Central memory CD4-positive, alpha-beta T cell (primary cell): ENCODE data around the gene ADGRD1.
"Not testable (repeated sequence)": the region's sequence is repeated elsewhere in the genome, so short reads cannot be mapped to it uniquely, and the experiment has no call there.

ENCODE experiments used
- DNase-seq: peaks from one replicate; pipeline ENCODE4 v3.0.0; 2022

Gene ADGRD1

DNA sequence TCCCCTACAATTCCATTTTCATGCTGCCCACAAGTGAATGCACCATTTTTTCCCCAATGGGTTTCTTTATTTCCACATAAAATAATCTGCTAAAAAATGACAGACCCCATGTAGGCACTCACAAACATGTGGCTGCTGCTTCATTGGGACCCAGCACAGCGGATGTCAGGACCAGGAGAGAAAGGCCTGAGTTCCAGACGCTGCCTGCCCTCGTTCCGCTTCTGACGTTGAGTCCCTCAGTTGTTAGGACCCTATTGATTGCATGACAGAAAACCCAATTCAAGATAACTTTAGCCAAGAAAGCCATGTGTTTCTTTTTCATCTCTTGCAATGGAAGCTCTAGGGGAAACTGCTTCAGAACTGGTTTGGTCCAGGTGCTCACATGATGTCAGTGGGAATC lies 34.6 kb downstream of the ADGRD1 start:
- no peak for DNase-seq

- DNase-seq: no peak
Measured at GRCh38 chr12:130988751-130989150, 35.0 kb downstream of the ADGRD1 start.

GRCh38 chr12:130989391-130989790 lies 35.7 kb downstream of the ADGRD1 start:
- no peak for DNase-seq

GRCh38 chr12:130990034-130990433 lies 36.3 kb downstream of the ADGRD1 start:
- no peak for DNase-seq

DNA sequence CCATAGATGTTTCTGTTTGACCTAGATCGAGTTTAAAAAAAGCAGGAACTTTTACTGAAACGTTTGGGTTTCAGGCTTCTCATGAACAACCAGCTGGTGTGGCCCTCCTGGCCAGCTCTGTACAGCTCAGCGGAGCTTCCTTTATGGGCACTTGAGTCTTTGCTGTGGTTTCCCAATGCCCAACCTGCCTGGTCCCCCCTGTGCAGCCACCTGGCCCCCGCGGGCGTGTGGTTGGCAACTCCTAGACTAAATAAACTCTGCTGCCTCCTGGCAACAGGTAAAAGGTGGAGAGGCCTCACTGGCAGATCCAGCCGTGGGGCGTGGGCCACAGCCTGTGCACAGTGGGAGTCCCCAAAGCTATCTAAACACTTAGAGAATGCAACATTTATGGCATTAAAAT lies 38.7 kb downstream of the ADGRD1 start:
- no peak for DNase-seq

- no peak for DNase-seq
Measured at GRCh38 chr12:130992979-130993538, 39.4 kb downstream of the ADGRD1 start.

- no peak for DNase-seq
Measured at GRCh38 chr12:130993759-130994670, 40.3 kb downstream of the ADGRD1 start.

GRCh38 chr12:130994821-130995375 lies 41.2 kb downstream of the ADGRD1 start:
- no peak for DNase-seq

DNA sequence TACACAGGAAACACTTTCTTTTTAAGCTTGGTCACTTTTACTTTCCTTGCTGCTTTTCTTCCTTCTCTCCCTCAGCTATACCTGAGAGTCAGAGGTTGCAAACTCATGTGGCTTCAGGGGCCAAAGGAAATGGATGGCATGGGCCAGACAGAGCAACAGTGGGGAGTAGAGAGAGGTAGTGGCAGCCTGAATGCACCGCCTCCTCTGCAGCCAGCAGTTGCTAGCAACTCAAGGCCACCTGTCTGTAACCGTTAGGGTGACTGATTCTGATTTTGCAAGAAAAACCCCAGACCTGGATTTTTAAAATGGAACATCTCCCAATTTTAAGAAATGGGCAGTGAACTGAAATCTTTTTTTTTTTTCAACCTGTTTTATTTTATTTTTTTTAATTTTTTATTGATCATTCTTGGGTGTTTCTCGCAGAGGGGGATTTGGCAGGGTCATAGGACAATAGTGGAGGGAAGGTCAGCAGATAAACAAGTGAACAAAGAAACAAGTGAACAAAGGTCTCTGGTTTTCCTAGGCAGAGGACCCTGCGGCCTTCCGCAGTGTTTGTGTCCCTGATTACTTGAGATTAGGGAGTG lies 41.8 kb downstream of the ADGRD1 start:
- DNase-seq: not testable (repeated sequence)

DNA sequence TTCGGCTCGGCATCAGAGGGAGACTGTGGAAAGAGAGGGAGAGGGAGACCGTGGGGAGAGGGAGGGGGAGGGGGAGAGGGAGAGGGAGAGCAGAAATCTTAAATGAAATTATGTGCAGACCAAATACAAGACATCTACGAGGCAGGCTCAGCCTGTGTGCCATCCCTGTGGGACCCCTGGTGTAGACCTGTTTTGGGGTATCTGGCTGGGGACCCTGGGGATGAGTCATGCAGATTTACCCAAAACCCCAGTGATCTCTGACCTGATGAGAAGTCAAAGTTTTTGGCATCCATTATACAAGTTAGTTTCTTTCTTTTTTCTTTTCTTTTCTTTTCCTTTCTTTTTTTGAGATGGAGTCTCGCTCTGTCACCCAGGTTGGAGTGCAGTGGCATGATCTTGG lies 44.4 kb downstream of the ADGRD1 start:
- DNase-seq: no peak

- no peak for DNase-seq
Measured at GRCh38 chr12:131000000-131000486, 46.3 kb downstream of the ADGRD1 start.

- no peak for DNase-seq
Measured at GRCh38 chr12:131001493-131001892, 47.8 kb downstream of the ADGRD1 start.

DNA sequence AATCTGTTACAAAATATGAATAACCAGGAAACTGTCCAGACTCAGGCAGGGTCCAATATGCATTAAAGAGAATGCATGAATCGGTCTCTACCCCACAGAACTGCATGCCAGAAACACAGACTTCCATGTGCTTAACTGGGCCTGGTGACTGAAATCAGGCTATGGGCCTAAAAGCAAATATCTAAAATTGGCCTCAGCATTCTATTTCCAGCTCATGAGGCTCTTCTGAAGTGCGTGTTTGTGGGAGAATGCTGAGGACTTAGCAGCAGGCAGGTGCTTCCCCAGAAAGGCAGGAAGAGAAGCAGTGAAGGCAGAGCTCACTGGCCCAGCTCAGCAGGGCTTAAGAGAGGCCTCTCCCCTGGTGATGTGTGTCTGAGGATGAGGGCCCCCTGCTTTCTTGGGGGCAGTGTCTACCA lies 48.5 kb downstream of the ADGRD1 start:
- no peak for DNase-seq

DNA sequence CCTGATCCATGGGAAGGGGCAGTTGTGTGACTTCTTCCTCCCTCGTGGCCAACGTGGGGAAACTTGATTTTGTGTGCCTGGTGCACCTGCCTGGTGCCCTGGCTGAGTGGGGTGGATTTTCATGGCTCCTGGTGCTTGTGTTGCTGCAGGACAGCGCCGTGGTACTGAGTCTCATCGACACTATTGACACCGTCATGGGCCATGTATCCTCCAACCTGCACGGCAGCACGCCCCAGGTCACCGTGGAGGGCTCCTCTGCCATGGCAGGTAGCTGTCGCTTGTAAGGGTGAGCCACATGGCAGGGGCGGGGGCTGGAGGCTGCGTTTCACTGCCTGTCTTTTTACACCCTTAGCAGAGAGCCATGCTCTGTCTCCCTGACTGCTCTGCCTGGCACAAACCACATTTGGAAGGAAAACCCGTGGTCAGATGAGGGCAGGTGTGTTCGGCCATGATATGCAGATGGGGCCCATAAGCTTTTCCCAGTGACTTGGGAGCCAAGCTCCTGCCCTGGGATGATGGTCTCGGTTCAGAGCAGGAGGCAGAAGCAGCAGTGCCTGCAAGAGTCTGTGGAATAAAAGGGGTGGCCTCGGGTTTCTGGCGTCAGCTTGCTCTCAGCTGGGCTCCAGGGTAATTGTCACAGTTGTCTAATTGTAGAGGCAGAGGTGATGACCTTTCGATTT lies 49.5 kb downstream of the ADGRD1 start:
- DNase-seq: no peak

GRCh38 chr12:131003716-131004045 lies 50.0 kb downstream of the ADGRD1 start:
- DNase-seq: no peak

GRCh38 chr12:131004166-131004565 lies 50.5 kb downstream of the ADGRD1 start:
- DNase-seq: no peak

GRCh38 chr12:131005161-131006035 lies 51.7 kb downstream of the ADGRD1 start:
- no peak for DNase-seq

- DNase-seq: no peak
Measured at GRCh38 chr12:131006036-131006735, 52.5 kb downstream of the ADGRD1 start.

GRCh38 chr12:131007031-131007739 lies 53.5 kb downstream of the ADGRD1 start:
- DNase-seq: no peak

DNA sequence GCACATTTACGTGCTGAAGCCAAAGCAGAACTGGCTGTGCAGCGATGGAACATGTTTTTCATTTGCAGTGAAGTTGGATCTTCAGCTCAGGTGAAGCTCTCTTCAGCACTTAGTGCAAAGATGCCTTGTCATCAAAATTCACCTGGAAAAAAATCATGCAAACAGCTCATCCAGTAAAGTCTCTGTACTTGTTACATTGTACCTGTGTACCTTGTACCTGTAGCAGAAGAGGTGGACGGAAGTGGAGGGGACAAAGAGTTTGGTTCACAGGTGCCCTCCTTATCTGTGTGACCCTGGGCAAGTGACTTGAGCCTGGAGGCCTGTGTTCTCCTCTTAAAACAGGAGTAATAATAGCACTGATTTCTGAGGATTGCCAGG lies 54.0 kb downstream of the ADGRD1 start:
- DNase-seq: no peak
